Inflammatory macrophage treated with lipopolysaccharide for 4 hours (primary cell): ENCODE measurements around the gene ITGAV.

Source experiments
- DNase-seq: peaks from one replicate; pipeline ENCODE4 v3.0.0-alpha.2; 2020

ITGAV gene

DNA sequence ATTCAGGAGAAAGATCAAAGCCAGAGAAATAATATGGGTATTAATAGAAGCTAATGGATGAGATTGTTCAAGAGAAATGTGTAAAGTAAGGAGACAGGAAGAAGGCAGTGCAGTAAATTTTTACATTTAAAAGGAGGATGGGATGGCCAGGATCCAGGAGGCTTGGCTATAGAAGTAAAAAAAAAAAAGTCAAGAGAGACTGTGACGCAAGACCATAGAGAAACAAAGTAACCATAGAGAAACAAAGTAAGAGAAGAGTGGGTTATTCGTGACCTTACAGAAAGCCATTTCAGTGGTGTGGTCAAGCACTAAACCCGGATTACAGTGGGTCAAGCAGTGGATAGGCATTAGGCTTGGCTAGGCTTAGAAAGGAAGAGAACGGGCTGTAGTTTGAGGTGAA lies 93.5 kb downstream of the ITGAV start:
- no peak for DNase-seq

GRCh38 chr2:186687807-186688211 lies 98.0 kb downstream of the ITGAV start:
- DNase-seq: peak; percentile 47

GRCh38 chr2:186688813-186689212 lies 99.0 kb downstream of the ITGAV start:
- no peak for DNase-seq

DNA sequence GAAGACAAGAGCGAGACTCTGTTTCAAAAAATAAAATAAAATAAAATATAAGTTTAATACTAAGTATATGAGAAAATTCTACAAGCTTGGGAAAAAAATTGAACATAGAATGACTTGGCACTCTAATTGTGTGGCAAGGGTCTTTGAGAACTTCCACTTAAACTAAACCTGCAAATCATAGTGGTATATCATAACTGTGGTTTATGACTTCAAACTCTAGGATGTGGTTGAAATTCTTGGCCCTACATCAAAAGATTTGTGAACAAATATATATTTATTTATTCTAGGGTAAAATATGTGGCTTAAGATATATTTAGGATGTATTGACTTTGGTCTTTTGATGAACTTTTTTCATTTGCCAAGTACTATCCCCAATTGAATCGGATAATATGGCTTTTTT lies 100.9 kb downstream of the ITGAV start:
- no peak for DNase-seq

DNA sequence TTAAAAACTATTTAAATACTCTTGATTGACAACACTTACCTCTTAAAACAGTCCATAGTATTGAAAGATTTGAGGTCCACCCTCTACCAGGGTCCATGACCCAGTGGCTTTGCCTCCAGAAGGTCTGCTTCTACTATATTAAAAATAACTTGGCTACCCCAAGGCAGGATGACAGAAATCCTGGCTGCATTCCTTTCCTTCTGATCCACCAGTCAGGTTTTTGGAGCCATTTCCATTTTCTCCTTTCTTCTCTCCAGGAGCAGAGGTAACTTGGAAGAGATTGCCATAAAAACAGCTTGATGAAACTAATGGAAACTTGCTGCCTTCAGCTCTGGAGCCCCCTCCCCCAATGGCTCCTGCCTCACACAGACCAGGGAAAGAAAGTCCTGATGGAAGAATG lies 101.4 kb downstream of the ITGAV start:
- no peak for DNase-seq

DNA sequence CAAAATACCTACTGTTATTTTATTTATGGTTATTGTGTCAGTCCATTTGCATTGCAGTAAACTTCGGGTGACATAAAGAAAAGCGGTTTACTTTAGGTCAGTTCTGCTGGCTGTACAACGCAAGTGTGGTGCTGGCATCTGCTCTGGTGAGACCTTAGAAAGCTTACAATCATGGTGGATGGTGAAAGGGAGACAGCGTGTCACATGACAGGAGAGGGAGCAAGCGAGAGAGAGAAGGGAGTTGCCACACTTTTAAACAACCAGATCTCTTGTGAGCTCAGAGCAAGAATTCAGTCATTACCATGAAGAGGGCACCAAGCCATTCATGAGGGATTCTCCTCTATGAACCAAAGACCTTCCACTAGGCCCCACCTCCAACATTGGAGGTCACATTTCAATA lies 102.0 kb downstream of the ITGAV start:
- DNase-seq: no peak

GRCh38 chr2:186693446-186693832 lies 103.6 kb downstream of the ITGAV start:
- DNase-seq: no peak

- peak; percentile 9 for DNase-seq
Measured at GRCh38 chr2:186695081-186695756, 105.4 kb downstream of the ITGAV start.

GRCh38 chr2:186696290-186696689 lies 106.4 kb downstream of the ITGAV start:
- DNase-seq: no peak

DNA sequence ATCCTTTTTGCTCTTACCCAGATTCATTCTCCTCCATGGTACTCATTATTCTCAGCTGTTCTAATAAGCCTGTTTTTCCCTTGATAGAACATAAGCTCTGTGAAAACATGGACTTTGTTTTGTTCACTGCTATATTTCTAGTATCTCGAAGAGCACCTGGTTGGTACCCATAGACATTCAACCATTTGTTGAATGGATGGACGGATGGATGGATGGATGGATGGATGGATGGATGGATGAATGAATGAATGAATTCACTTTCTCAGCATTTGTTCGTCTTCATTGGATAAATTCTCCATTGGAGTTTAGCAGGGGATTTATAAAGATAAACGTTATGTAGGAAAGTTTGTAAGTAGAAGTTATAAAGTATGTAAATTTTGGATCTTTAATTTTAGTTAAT lies 106.9 kb downstream of the ITGAV start:
- no peak for DNase-seq

DNA sequence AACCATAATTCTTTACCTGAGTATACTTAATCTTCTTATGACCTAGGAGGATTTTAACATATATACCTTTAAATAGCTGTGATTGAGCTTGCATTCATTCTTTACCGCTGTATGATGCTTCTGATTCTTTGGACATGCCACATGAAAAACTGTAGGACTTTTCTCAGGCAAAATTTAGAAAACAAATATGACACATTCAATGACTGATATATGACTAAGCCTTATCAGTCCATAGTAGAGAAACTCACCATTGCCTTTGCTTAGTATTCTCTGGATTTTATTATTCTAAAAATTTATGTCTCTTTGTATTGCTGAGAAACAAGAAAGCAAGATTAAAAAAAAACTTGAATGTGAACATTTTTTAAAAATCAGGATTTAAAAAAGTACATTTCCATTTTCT lies 107.7 kb downstream of the ITGAV start:
- DNase-seq: no peak

- DNase-seq: no peak
Measured at GRCh38 chr2:186699742-186700141, 109.9 kb downstream of the ITGAV start.

- DNase-seq: no peak
Measured at GRCh38 chr2:186702006-186702405, 112.2 kb downstream of the ITGAV start.

DNA sequence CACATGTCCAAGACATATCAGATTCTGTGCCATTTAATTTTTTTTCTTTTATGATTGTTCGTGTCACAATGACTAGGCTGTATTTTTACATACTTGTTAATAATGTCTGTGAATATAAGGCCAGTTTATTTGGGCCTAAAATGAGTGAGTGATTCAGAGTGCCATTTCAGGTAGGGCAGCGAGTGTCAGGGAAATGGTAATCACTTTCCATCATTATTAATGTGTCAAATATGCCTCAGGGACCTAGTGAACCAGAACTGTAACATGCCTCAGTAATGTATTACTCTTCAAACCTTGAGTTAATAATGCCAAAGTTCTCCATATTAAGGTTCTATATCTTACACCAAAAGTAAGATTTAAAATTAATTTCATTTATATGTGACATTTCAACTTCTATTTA lies 112.6 kb downstream of the ITGAV start:
- no peak for DNase-seq

- no peak for DNase-seq
Measured at GRCh38 chr2:186704897-186705296, 115.0 kb downstream of the ITGAV start.

DNA sequence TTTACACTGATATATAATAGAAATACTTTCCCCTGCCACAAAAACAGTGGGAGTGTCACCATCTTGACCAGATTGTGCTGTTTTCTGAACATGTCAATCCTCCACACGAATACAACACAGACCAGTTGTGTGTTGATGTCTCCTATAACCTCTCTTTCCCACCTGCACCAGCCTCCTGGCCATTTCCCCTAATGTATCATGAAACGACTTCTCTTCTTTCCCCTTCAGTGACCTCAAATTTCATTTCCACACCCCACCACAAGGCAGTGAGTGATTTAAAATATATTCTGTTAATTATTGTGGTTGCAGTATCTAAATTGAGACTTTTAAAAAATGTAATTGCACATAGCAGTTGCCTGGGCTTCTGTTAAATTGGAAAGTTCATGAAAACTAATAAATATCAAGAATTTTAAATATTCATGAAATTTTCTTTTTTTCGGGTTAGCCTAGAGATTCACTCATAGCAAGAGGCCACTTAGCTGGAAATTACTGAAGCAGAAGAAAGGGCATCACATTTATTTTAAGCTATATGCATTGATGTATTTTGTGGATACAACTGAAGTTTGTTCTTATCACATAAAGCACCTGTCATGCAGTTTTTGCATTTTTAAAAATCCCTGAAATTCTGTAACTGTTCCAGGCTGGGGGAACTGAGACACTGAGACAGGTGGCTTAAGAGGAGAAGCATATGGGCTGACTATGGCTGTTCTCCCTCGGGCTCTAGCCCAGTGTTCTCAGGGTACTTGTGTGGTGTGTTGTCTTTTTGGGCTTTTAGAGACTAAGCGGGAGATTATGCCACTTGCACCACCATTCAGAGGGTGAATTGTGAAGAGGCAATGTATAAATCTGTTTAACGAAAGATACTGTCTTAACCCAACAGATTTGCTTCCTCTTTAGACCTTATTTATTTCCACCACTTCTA lies 119.9 kb downstream of the ITGAV start:
- DNase-seq: no peak

- DNase-seq: no peak
Measured at GRCh38 chr2:186713691-186714090, 123.8 kb downstream of the ITGAV start.

DNA sequence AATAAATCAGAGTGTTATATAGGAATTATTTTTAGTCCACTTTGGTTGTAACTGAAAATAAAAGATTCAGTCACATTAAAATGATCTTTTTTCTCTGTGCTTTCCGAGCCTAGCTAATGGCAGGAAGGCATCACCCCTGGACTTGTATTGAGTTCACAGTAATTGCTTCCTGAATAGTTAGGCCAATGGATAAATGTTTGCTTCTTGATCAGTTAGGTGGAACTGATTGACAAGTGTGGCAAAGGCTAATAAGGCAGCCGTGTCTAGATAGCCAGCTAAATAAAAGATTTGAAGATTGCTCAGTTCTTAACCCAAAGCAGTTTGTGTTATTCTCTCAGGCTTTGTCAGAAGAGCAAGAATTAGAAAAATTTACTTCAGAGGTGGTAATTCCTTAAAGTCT lies 124.8 kb downstream of the ITGAV start:
- no peak for DNase-seq

GRCh38 chr2:186716004-186716403 lies 126.1 kb downstream of the ITGAV start:
- no peak for DNase-seq

DNA sequence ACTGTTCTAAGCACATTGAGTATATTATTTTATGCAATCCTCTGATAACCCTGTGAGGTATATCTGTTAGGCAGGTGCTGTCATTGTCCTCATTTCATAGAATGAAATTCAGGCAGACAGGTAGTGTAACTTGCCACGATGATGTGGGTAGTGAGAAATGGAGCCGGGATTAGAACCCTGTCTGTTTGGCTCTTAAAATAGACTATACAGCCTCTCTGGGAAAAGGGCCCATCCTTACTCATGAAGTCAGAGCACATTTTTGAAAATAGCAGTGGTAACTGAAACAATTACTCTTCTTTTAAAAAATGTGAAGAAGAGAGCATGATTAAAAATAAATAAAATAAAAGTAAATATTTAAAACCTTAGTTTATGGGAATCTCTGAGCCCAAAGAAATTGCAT lies 127.0 kb downstream of the ITGAV start:
- no peak for DNase-seq

DNA sequence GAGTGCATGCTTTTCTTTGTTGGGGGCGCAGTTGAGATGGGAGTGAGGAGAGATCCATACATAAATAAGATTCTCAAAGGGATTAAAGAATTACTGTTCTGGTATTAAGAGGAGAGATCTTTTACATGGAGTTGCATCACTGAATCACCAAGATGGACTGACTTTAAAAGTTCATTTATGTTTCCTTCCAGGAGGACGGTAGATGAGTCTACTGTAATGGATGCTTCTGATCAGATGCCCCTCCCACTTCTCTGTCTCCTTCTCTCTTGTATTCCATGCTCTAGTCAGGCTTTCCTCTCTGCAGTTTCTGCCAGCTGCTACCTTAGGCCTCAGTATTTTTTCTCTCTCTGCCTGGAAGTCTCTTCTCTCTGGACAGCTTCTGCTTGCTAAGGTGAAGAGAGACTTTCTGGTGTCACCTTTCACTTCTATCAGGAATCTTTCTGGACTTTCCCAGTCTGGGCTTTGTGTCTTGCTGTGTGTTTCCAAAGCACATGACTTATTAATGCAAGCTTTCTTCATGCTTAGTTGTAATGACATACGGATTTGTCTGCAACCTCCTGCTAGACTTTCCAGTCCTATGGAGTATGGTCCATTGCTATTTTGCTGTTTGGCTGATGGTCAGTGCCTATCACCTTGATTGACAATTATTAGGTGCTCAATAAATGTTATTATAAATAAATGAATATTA lies 127.6 kb downstream of the ITGAV start:
- DNase-seq: no peak

DNA sequence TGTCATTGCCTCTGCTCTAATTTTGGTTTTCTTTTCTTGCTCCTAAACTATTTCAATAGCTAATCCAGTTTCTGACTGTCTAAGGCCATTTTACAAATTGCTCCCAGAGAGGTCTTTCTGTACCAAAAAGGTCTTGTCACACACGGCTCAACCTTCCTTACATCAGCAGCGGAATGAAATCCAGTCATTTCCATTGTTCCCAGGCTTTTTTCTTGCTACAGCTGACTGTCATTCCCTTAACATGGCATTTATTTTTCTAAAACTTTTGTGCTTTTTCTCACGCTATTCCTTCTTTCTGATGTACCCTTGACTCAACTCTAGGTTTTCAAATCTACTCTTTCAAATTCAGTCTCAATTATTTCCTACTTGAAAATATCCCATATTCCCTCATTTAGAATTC lies 128.3 kb downstream of the ITGAV start:
- no peak for DNase-seq

- DNase-seq: no peak
Measured at GRCh38 chr2:186718903-186719302, 129.0 kb downstream of the ITGAV start.

GRCh38 chr2:186721956-186722355 lies 132.1 kb downstream of the ITGAV start:
- no peak for DNase-seq
